NOMO-1 treated with dmso at 0.1 percent for 144 hours (cell line): ENCODE results near the gene PSIP1.
"Not testable (repeated sequence)": the region's sequence is repeated elsewhere in the genome, so short reads cannot be mapped to it uniquely, and the experiment has no call there.

ENCODE experiments used
- DNase-seq: peaks from one replicate; lab custom pipeline; 2025; ENCODE audit not compliant: unreplicated experiment; lab: John Stamatoyannopoulos, UW

The PSIP1 gene

DNA sequence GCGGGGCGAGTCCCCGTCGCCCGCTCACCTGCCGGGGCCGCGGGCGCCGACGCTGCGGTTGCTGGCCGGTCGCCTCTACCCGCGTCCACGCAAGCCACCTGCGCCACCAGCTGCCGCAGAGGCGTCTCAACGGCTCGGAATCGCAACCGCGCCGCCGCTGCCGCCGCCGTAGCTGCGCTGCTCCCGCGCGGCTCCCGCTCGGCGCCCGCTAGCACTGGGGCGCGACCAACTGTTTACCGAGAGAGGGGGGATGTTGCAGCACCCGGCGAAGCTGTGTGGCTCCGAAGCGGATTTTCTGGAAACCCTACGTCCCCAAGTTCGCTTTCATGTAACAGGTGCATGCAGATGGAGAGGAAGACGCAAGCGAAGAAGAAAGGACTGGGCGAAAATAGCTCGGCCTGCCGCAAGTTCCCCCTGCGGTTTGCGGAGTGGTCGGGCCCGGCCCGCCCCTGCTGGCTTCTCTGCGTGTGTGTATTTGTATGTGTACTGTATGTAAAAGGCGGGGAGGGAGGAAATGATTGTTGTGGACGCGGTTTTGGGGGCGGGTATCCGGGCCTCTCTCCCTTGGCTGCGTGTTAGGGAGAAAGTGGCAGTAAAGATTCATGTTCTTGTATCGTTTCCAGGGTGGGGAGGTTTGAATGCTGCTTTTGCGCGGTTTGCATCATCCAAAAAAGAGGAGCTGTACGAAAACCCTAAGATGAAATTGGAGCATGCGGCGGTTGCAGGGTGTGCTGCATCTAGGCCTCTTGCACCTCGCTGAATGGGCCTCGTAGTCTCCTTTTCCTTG is at the start of gene PSIP1:
PSIP1 (minus strand) TSS at position 182 of the 787 bp plus-strand sequence. CDS start 782 bp downstream, outside the sequence.
- peak; percentile 50 for DNase-seq

DNA sequence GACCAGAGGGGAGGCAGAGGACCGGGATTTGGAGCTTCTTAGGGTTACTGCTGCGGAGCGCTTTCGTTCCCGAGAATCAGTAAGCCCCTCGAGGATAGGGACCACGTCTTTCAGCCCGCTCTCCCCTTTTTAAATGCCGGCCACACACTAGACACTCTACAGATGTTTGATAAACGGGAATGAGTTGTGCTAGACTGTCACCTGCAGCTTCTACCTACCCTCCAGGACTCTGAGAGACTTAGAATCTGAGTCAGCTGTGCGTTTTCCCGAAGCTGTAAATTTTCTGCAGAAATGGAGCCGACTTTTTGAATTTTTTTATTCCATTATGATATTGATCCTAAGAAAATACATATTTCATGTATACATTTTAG is 42.7 kb upstream of the PSIP1 start:
- no peak for DNase-seq

DNA sequence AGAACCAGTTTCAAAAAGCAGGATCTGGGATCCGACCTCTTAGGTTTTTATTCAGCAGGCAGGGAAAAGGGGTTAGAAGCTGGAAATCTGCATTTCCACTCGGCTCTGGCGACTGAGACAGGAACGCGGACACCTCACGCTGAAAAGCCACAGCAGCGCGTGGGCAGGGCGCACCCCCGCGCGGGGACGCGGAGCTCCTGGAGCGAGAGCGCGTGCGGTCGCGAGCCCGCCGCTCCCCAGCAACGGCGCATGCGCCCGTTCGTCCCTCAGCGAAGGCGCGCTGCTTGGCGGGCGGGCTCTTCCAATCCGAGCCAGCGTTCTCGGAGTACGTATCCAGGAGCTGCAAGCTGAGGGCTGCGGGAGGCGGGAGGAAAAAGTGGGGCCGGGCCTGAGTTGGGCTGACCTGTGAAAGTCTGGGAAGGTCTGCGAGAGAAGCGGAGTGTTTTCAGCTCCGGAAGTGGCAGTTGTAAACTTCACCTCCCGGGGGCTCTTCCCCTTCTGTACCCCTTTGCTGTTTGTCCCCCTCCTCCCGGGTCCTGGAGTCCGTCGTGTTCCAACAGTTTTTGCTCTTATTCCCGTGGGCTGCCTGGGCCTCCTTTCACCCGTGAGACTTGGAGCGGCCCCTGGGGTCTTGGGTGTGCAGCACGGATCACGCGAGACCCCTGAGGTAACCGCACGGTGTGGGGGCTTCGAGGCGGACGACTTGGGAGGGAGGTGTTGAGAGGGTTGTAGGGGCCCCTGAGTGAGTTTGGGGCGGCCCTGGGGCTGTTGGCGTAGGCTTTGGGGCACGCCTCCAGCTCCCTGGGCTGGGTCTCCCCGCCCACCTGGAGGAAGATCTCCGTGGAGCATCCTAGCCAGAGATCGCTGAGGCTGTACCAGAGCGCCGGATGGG is 42.1 kb upstream of the PSIP1 start, which contains the start of gene CCDC171:
CCDC171 (plus strand) TSS at position 408 of the 892 bp plus-strand sequence. CDS start 11,046 bp downstream, outside the sequence.
- peak; percentile 75 for DNase-seq

DNA sequence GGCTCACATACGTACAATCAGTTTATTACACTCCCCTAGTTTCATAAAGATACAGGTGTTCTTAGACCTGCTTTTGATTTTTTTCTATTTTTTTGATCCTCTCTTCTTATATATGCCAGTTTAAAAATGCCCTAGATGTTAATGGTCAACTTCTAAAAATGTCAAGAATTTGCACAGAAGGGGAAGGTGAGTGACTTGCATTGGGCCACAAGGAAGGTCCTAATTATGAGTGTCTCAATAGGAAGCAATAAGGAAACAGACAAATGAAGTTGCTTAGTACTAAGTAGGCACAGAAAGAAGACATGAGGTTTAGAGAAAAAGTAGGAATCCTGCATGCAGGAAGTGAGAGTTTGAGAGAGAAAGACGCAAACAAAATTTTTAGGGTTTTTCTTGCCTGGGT is 38.8 kb upstream of the PSIP1 start:
- DNase-seq = peak; percentile 17

DNA sequence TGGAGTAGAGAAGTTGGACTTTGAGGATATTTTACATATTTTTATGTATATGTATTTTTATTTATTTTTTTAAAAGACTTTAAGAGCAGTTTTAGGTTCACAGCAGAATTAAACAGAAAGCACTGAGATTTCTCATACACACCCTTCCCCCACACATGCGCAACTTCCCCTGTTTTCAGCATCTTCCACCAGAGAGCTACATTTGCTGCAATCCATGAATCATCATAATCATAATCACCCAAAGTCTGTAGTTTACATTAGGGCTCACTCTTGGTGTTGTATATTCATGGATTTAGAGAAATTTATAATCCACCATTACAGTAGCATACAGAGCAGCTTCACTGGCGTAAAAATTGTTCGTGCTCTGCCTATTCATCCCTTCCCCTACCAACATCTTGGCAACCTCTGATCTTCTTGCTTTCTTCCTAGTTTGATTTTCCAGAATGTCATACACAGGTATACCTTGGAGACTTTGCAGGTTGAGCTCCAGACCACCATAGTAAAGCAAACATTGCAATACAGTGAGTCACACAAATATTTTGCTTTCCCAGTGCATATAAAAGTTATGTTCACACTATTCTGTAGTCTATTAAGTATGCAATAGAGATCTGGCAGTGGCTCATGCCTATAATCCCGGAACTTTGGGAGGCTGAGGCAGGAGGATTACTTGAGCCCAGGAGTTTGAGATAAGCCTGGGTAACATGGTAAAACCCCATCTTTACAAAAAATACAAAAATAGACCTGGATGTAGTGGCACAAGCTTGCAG is 32.5 kb upstream of the PSIP1 start:
- peak; percentile 54 for DNase-seq

DNA sequence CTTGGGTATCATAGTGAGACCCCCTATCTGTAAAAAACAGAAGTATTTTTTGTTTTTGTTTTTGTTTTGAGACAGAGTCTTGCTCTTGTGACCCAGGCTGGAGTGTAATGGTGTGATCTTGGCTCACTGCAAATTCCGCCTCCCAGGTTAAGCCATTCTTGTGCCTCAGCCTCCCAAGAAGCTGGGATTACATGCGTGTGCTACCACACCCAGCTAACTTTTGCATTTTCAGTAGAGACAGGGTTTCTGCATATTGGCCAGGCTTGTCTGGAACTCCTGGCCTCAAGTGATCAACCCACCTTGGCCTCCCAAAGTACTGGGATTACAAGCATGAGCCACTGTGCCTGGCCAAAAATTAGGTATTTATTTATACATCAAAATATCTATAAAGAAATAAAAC is 31.9 kb upstream of the PSIP1 start:
- DNase-seq = no peak

DNA sequence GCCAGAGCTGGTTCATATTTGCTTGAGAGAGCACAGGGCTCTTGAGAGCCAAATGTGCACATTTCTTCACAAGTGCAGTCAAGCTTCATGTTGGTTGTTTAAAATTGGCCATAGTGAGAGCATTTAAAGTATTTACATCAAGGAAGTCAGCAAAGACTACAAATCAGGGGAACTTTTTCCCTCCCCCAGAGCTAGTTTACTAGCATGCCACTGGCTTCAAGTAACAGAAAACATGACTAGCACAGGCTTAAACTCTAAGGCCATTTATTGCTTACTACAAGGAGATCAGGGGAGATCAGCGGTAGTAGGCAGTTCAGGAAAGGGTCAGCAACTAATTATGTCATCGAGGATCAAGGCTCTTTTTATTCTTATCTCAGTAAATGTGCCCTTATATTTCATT is 31.1 kb upstream of the PSIP1 start:
- no peak for DNase-seq

DNA sequence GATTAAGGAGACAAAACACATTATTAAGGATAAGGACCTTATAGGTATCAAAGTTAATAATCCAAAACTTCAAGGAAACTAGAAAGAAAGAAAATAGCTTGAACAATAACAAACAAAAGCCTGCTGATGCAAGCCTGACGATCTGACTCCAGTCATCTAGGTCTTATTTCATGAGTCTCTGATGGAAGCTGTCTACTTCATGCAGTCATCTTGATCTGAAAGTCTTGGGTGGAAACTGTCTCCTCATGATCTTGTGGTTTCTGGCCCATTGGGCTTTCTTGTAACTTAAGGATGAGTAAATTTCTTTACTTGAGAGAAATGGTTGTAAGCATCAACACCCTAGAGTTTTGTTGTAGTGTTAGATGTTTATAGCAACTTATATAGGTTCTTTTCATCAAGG is 20.6 kb upstream of the PSIP1 start:
- no peak for DNase-seq

DNA sequence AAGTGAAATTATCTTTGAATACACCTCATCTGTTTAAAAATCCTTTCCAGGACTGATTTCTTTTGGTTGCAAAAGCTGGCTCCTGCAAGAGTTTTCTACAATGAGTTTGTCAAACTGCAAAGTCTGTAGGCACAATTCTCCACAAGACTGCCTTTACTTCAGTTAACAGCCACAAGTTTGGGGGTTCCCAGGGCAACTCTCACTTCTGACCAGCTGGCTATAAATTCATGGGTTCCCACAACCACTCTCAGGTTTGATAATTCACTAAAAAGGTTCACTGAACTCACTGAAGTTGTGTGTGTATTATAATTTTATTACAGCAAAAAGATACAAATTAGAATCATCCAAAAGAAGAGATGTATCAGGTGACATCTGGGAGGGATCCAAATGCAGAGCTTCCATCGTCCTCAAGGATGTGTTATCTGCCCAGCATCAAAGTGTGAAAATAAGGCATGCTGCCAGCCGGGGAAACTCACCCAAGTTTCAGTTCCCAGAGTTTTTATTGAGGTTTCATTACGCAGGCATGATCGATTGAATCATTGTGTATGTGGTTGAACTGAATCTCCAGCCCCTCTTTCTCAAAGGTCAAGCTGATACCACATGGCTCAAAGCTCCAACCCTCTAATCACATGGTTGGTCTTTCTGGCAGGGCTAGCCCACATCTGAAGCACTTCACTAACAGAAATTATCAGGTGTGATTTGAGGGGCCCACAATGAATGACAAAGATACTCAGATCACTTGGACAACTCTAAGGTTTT is 19.0 kb upstream of the PSIP1 start:
- no peak for DNase-seq

DNA sequence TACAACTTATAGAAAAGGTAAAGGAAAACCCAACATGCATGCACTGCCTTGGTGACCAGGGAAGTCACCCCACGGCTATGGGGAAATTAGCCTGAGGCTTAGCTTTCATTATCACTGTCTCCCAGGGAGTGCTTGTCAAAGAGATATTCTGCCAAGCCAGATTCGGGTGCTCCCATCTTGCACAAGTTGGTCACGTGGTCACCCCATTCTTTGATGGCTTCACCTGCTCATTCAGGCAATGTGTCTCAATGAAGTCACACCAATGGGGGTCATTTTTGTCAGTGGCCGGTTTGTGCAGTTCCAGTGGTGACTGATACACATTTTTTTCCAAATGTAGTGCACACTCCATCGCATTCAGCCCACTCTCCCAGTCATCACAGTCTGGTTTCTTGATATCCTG is 16.3 kb upstream of the PSIP1 start:
- DNase-seq = not testable (repeated sequence)

DNA sequence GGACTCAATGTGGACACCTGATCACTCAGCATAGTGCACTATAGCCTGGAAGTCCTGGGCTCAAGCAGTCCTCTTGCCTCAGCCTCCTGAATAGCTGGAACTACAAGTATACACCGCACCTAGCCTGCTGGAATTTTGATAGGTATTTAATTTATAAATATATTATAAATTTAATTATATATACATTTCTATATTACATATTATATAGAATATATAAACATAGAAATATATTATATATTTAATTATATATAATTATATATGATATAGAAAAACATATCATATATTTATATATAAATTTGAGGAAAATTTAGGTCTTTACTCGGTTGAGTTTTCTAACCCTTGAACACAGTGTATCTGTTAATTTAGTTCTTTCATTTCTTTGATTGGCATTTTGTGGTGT is 15.2 kb upstream of the PSIP1 start:
- no peak for DNase-seq

DNA sequence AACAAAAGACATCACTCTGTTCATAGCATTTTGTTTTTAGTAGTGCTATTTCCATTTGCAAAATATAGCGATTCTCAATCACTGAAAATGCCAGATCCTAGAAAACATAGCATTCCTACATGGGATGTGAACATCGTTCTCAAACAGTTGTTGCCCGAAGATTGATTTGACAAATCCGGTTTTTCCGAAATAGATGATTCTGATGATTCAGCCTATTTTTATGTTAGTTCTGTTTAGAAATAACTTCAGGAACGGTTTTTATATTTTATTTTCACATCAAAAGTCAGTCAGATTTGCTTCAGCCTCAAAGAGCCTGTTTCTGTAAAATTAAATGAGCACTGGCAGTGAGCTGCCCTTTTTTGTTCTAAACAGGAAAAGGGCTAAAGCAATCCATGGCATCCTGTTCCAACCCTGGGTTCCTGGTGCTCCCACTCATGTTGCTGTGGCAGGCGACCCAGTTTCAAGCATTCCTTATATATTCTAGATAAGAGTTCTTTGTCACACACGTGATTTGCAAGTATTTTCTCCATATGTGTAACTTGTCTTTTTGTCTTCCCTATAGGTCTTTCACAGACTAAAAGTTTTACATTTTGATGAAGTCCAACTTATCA is 14.2 kb upstream of the PSIP1 start:
- DNase-seq = no peak

DNA sequence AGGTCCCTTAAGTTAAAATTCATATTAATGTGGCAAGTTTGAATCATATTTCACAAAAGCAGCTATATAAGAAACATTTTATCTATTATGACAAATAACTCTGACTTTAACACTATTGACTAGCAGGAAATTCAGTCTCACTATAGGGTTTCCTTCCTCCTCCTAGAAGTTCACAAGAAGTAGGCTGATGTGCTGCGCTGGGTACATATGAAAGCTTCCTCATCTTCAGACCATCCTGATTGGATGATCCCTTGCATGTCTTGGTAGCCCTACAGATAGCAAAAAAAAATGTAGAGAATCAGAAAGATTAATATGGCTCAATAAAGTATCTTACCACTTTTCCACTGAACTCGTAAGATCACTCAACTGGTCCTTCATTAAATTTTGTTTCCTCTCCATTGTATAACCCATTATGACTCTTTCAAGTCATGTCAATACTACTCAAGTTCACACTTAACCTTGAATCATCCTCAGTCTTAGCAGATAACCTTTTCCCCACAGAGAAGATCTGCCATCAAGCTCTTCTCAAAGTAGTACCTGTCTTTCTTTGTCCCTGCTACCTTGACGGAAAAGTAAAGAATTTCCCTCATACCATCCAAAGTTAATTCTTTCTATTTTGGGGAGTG is 11.5 kb upstream of the PSIP1 start:
- DNase-seq = no peak

DNA sequence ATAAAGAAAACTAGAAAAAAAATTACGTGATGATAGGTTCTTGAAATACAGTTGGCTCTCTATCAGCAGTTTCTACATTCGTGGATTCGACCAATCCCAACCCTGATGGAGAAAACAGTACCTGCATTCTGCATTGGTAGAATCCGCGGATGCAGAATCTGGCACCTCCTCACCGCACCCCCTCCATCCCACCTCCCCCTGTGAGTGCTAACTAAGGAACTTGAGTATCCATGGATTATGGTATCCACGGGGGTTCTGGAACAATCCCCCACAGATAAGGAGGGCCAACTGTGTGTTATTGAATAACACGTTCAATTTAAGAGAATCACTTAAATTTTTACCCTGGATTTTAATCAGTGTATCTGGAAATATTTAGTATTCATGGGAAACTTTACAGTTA is 10.5 kb upstream of the PSIP1 start:
- no peak for DNase-seq

DNA sequence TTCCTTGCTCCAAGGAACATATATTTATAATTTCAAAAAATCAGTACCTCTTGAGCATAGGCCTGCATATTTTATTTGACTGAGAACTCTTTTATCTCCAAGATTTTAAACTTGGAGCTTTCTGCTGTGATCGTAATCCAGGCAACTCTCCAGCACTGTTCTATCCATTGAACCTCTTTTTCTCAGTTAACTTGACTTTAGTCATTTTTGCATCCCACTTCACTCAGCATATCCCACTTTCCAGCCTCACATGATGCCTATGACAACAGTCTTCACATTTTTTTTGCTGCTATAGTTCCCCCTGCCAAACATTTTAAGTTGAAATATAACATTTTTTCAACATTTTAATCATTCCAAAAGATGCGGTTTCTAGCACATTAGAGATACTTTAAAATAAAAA is 9.1 kb upstream of the PSIP1 start:
- no peak for DNase-seq

DNA sequence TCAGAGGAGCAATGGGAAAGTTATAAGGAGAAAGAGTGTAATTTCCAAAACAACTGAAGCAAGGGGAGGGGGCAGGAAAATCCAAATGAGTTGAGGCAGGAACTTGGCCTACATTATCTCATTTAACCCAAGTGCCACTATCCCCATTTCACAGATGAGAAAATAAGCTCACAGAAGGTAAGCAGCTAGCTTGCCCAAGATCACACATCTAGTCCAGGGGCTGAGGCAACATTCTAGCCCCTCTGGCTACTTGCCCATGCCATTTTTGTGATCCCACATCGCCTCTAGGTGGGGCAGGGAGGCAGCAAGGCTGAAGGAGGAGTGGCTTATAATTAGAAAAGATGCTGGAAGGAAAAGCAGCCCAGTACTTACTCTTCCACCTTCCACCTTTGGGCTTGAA is 2.6 kb upstream of the PSIP1 start:
- no peak for DNase-seq

DNA sequence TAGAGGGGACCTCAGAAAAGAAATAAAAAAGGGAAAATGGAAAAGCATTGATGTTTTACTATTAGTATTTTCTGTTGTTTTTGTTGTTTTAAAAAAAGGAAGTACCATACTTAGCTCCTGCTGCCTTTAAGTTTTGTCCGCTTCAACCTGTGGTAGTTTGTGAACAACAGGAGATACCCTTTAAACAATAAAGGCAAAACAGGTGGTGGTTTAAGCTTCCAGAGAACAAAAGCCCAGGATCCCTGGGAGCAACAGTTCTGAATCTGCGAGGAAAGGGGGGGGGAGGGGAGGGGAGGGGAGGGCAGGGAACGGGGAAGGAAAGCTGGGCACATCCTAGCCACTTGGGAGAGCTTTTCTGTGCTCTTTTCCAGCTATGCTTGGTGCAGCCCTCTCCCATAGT is 2.1 kb upstream of the PSIP1 start:
- DNase-seq = no peak

DNA sequence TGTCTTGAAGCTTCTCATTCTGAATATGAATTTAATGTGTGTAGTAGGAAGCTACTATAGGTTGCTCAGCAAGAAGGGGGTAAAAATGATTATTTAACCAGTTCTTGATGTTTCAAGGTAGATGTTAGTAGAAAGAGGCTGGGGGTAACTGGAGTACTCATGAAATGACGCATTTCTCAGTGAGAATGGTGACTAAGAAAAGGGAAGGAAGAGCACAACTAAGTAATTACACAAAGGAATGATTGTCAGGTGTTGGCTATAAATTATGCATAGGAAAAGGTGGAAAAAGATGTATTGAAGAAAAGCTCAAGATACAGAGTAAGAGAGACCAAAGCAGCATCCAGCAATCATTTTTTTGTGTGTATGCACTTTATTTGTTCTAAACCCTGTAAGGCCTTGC is 1.4 kb upstream of the PSIP1 start:
- DNase-seq = no peak

DNA sequence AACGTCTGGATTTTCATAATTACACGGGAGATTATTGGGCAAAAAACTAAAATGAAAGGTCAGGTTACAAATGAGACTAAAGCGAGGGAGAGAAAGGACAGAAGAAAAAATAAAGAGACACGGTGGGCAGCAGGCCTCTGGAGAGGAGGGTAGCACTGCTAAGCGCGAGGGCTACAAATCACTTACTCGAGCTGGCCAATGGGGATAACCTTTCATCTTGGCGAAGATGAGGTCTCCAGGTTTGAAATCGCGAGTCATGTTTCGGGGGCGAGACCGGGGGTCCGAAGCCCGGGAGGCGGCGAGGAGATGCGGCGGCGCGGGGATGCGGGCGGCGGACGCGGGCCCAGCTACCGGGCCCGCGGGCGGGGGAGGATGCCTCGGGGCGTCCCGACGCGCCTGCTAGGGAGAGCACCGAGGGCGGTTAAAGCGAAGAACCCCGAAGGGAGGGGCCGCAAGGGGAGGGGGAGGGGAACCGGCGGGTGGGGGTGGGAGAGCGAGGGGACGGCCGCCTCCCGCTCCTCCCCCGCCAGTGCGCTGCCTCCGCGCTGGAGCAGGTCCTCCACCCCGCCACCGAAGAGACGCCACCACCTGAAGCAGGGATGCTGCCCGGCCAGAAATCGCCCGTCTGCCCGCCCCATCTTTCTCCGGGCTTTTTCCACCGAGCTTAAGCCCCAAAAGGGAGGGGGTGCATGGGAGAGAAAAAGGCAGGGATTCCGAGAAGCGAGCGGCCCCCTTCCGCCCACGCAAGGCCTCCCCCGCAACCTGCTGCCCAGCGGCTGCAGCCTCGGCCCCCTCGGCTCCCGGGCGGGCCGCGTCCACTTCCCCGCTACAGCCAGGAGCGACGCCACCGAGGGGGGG is 610 bp downstream of the PSIP1 start:
- no peak for DNase-seq
